ENCODE measurements around the gene MRE11.

Gene MRE11

DNA sequence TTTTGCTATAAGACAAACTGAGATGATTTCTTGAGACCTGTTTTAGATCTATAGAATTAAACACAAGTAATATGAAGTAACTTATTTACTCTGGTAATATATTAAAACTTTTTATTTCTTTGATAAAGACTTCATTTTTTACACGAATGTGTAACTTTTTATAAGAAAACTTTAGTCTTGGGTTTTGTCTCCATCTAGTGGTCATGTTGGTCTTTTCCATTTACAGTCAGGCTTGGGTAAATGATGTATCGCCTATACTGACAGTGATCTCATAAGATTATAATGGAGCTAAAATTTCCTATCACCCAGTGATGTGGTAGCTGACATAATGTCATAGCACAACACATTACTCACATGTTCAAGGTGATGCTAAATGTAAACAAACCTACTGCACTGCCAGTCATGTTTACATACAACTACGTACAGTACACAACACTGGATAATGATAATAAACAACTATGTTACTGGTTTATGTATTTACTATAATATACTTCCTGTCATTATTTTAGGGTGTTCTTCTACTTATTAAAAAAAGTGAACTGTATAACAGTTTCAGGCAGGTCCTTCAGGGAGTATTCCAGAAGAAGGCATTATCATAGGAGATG, 11.1 kb upstream of the MRE11 start:
- DNase-seq: peak; percentile 27

DNA sequence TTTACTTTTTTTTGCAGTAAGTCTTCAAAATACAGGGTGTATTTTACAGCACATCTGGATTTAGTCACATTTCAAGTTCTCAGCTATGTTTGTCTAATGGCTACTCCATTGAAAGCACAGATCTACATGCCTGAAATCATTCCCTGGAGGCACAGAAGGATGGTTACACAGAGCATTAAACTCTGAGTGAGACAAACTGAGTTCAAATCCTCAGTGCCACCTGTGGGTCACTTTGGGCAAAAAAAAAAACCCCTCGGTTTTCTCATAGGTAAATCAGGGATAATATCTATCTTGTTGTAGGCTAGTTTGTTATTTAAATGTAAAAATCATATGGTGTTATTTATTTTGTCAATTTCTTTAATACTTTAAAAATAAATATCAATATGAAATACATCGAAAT, 7.9 kb upstream of the MRE11 start:
- DNase-seq: no peak

DNA sequence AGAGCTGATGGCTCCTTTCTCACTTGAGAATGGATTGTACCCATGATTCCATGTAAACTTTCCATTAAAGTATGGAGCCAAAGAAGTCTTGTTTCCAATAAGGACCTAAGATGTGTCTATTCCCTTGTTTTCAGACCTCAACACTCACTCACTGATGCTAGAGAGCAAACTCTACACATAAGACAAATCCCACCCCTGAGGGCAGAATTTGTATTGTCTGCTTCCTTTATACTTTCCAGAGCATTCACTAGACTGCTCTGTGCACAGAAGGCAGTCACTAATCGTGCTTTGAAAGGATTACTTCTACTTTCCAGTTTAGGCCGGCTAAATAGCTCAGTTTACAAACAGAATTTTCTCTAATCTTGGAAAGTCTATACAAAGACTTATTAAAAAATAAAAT, 6.5 kb upstream of the MRE11 start:
- no peak for DNase-seq

DNA sequence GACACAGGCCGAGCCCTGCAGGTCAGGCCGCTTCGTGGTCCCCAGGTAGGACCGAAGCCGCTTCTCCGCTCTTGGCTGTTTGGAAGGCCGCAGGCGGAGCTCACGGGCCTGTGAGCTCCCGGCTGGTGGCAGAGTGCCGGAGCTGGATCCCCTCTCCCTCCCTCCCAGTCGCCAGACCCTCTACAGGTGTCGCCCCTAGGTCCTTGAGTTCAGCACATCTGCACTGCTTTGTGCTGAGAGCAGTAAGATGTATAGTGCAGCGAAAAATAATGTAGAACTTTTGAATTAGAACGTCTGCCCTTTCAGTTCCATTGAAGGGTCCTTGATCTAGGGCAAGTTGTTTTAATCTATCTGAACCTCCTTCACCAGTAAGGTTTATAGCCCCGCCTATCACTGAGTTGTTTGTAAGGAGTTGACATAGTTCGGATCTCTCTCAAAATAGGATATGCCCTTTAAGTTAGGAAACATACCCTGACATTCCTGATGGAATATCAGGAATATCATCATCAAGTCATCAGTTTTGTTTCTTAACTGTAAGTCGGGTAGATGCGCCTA, 559 bp upstream of the MRE11 start:
- no peak for DNase-seq

DNA sequence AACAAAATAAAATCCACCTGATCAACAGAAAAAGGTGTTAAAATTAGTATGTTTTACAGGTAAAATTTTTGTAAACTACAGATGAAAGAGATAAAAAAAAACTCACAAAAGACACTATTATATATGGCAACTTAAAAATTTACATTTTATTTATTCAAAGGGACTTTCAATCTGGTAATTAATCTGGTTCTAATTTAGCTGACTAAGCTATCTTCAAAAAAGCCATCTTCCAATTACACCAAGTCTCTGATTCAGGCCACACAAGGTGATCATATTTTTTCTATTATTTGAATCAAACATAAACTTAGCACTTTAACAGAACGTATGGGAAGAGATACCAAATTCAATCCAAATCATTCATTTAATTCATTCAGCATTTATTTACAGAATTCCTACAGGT, 7.6 kb downstream of the MRE11 start:
- no peak for DNase-seq

DNA sequence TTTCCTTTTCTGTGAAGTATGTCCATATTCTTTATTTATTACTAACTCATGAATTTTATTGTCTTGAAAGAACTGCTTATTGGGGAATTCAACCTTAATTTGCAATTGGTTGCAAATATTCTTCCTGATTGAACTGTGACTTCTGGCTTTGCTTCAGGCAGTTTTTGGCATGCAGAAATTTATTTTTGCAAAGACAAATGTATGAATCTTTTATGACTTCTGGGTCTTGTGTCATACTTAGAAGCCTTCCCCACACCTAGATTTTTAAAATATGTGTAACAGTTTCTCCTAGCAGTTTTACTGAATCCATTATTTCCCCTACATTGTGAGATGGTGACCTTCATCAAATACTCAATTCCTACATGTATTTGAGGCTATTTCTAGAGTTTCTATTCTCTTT, 12.3 kb downstream of the MRE11 start:
- no peak for DNase-seq

DNA sequence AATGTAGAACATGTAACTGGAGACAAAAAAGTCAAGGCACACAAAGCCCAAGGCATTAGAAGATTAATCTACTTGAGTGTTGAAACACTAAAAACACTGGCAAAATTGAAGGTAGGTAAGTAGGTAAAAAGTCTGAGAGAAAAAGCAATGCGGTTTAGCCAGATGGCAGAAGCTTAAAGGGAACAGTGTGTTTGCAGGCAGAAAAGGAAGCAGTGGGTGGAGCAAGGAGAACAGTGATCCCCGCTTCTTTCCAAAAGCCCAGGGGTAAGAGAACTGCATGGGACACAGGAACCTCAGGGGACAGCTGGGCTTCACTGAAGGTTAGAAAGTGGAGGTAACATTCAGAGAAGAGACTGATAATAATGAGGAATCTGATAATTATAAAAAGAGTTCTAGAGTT, 16.0 kb downstream of the MRE11 start:
- no peak for DNase-seq

DNA sequence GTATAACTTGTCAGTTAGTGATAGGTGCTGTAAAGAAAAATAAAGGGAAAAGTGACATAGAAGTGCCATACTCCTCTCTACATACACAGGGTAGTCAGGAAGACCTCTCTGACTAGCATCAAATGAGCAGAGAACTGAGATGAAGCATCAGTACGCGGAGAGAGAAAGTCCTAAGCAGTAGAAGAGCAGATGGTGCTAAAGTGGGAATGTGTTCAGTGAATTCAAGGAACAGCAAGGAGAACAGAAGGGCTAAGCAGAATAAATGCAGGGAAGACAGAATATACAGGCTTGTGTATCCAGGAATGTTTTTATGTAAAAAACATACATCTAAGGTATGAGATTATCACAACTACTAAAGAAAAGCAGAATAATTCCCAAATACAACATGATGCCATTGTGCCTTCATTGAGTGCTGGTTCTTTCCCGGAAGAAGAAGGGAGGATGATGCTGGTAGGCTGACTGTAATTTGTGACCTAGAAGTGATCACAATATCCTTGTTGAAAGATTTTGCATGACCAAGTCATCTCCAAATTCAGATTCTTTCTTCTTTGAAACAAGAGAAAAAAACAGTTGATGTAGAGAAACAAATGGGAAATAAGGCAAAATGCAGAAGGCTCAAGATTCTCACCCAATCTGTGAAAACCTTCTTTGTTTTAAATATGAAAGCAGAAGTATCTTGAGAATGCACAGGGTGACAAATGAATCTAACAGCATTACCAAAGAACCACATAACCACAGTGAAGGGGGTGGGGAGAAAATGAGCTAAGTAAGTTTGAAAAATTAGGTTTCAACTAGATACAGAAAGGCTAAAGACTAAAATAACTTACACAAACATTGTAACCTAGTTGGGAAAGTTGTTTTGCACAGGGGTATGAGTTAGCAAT, 20.5 kb downstream of the MRE11 start:
- DNase-seq: no peak

DNA sequence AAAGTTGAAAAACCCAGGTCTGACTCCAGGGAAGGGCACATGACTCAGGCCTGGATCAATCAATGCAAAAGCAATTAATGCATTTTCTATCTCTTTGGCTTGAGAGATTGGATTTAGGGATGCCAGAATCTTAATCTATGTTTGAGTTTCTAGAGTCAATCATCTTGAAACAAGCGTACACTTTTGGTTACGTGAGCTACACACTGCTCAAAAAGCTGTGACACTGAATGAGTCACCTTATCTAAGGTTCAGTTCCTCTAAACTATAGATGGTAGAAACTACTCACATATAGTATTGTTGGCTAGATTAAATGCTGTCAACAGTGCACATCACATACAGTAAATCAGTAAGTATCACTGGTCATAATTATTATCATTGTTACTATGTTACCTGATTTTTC, 24.2 kb downstream of the MRE11 start:
- no peak for DNase-seq

DNA sequence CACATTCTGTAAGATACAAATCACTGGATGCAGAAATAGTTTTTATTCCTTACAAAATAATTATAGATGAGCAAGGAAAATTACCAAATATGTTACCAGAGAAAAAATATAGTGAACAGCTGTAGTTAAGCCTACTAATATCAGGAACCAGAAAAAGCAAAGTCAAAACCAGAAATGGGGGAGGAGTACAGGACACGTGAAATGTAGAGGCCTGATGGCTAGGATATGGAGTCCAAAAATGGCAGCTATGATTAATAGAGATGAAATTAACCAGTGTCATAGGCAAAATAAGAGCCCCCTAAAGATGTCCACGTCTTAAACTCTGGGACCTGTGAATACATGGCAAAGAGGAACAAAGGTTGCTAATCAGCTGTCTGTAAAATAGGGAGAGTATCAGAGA, 34.1 kb downstream of the MRE11 start:
- DNase-seq: no peak

DNA sequence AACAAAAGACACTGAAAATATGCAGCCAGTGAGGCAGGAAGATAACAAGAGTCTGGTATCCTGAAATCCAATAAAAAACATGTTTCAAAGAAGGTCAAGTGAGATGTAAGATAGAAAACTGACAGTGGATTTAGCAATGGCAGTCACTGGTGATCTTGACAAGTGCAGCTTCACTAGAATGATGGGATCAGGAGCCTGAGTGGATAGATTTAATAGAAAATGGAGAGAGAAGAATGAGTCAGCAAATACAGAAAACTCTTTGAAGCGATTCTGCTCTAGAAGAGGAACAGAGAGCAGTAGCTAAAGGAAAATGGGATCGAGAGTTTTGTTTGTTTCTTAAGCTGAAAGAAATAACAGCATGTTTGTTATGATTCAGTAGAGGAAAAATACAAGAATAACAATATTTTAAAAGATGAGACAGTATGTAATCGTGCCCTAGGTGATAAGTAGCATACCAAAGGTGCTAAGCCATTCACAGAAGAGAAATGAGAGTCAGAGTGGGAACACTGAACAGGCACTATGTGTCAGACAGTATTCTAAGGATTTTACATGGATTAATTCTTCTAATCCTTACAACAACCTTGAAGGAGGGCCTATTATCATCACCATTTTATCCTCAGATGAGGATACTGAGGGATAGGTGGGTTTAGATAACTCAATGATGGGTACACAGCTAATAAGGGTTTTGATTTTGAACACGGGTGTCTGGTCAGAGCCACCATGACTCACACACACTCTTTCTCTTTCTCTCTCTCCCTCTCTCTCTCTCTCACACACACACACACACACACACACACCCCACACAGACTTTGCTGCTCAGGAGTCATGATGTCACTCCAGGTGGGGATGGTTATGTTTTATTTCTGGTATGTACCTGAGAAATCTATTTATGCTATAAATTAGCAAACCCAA, 36.3 kb downstream of the MRE11 start:
- no peak for DNase-seq

DNA sequence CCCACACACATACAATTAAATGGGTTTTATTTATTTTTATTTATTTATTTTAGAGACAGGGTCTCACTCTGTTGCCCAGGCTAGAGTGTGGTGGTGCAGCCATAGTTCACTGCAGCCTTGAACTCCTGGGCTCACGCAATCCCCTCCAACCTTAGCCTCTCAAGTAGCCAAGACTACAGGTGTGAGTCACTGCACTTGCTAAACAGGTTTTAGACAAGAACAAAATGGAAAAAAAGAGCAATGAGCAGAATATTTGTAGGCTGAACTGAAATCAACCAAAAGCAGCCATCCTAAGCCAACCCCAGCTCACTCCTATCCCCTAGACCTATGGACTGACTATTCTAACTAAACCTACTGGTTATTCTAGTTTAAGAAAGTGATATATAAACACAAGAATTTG, 37.8 kb downstream of the MRE11 start:
- no peak for DNase-seq

DNA sequence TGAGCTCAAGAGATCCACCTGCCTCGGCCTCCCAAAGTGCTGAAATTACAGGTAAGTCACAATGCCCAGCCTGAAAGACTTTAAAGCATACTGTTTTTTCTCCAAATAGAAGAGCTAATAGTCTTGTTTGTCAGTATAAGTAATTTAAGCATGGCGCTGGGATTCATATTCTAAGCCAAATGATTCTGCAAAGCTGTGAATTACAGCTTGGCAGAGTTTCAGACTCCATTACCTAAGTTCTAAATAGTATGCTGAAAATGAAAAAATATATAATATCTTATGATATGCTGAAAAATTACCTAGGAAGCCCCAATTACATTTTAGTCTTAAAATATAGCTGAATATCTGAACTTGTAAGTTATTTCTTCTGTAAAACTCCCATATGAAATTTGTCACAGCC, 39.3 kb downstream of the MRE11 start:
- no peak for DNase-seq

DNA sequence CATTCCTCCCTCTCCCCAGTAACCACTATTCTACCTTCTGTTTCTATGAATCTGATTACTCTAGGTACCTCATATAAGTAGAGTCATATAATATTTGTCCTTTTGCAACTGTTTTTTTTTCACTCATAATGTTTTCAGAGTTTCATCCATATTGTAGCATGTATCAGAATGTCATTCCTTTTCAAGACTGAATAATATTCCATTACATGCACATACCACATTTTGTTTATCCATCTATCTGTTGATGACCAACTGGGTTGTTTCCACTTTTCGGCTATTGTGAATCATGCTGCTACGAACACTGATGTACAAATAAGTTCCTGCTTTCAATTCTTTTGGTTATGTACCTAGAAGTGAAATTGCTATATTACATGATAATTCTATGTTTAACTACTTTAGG, 40.7 kb downstream of the MRE11 start:
- no peak for DNase-seq

DNA sequence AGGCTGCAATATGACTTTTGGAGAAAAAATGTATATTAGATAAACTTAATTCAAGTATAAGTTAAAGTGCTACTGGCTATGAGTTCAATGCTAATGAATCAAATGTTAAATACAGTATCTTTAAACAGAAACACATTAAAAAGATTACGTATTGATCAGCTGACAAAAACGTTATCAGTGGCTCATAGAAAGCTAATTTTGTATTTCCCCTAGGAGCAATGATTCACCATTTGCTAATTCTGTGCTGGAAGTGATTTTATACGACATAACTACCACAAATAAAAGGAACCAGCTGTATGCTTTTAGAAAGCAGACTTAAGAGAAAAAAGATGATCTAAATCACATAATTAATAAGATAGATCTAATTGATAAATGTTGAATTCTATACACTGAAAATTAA, 43.6 kb downstream of the MRE11 start:
- DNase-seq: no peak

DNA sequence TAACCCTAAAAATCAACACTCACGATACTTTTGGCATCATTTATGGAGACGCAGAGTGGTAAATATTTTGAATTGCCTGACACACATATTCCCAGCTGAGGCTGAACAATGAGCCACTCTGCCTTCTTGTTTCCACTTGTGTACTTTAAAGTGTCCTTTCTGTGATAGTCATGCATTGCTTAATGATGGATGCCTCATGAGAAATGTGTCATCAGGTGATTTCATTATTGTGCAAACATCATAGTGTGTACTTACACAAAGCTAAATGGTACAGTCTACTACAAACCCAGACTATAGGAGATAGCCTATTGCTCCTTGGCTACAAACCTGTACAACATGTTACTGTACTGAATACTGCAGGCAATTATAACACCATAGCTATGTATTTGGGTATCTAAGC, 44.2 kb downstream of the MRE11 start:
- DNase-seq: no peak

DNA sequence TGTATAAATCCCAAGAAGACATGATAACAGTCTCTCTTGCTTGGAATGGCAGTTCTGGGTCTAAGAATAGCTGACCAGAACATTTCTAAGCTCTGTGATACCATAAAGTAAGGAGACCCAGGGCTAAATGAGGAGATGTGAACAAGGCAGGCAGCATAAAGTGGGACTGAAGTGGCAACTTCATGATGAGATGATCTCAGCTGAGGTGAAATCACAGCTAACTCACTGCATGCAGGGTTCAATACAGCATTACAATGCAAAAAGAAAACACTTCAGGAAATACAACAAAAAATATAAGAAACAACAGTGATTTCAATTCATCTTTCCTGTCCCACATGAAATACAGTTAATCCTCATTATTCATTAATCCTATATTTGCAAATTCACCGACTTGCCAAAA, 44.6 kb downstream of the MRE11 start:
- DNase-seq: no peak

DNA sequence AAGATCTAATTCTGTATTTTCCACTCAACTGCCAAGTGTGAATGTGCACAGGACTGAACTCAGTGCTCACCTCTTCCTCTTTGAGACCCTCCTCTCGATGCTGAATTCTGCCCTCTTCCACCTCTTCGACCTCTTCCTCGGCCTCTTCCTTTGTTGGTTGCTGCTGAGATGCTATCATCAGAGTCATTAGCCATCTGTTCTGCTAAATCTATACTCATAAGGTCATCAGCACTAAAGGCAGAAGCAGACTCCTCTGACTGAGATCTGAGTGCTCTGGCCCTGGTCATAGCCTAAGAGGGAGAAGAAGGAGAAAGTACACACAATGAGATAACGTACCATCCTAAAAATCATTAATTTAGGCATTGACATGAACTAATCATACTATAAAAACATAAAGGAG, 46.5 kb downstream of the MRE11 start:
- no peak for DNase-seq

DNA sequence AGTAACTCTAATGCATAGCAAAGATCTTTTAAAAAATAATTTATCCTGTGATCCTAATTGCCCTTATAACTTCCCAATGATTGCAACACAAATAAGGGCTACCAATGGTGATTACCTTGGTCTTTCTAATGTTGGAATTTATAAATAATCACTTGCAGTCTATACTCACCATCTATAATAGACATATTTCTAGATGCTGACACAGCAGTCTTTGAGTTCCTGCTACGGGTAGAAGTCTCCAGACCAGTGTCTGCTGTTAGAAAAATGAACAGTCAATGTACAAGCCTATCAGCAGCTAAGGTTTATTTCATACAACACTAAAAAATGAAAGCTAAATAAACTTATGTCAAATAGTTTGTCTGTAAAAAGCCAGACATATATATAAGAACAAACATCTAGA, 48.0 kb downstream of the MRE11 start:
- DNase-seq: no peak

DNA sequence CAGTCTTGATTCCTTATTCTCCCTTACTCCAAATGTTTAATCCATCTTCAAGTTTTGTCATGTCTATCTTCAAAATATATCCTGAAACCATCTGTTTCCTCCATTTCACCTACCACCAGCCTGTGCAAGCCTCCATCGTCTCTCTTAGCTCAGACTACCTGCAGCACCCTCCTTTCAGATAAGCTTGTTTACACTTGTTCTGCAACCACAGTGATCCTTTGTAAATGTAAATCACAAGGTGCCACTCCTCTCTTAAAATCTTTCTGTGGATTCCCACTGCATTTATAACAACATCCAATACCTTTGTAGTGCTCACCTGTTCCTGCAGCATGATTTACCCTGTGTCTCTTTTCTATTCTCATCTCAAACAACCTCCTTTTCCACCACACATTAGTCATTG, 60.6 kb downstream of the MRE11 start:
- DNase-seq: no peak

DNA sequence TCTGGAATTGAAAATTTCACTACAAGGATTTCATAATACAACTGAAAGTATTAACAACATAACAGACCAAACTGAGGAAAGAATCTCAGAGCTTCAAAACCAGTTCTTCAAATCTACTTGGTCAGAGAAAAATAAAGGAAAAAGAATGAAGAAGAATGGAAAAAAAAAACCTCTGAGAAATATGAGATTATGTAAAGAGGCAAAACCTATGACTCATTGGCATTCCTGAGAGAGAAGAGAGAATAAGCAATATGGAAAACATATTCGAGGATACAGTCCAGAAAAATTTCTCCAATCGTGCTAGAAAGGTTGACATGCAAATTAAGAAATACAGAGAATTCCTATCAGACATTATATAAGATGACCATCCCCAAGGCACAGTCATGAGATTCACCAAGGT, 69.0 kb downstream of the MRE11 start:
- DNase-seq: no peak

DNA sequence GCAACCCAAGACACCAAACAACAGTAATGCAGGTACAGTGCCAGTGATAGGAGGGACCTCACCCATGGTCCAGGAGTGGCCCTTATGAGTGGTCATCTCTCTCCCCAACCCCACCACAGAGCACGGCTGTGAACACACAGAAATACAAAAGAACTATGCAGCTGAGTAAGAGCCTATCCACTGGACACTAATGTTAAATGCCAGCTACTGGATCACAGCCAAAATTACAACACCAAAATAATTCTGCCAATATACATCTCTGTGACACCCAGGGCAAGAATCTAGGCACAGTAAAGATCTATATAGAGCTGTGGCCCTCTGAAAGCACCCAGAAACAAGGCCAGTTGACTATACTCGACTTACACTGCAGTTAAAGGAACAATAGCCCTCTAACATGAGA, 69.6 kb downstream of the MRE11 start:
- no peak for DNase-seq

DNA sequence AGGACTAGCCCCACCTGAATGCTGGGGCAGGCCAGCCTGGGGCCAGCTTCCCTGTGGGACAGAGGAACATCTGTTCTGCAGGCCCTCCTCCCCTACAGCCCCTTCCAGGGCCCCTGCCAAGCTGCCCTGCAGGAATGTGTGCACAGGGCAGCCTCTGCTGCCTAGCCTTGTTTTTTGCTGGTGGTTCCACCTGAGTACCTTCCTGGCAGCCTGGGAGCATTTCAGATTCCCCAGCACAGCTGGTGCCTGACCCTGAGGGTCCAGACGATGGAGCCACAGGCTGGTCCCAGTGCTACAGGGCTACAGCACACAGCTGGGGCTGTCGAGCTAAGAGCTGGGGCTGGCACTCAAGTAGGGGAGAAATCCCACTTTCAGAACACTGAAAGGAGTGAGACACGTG, 70.1 kb downstream of the MRE11 start:
- DNase-seq: no peak
